Chondrocyte (in vitro differentiated cells): ENCODE results near the gene KERA. TPM values are rescaled to one million over a fixed set of nuclear protein-coding genes. Genes with fewer than 3 reads are reported as not detected.
A peak's percentile ranks its signal among the peaks of the same experiment; 100 is the strongest.

Source experiments
- DNase-seq: peaks from one replicate; pipeline ENCODE4 v3.0.0; 2021; ENCODE audit warnings: mixed read lengths, low spot score
- H3K27ac Mint-ChIP-seq: one replicate; pipeline ENCODE4 v1.8.0; 2021; ENCODE audit warnings: mild to moderate bottlenecking, moderate library complexity, mixed read lengths; ENCODE audit not compliant: unreplicated experiment
- H3K27me3 Mint-ChIP-seq: 2 replicates; pipeline ENCODE4 v1.8.0; 2021; ENCODE audit warnings: low read depth, mixed read lengths
- H3K36me3 Mint-ChIP-seq: 2 replicates; pipeline ENCODE4 v1.8.0; 2021; ENCODE audit warnings: low read depth, mixed read lengths
- H3K4me1 Mint-ChIP-seq: 2 replicates; pipeline ENCODE4 v1.8.0; 2021; ENCODE audit warnings: low read depth, mild to moderate bottlenecking, mixed read lengths
- H3K4me3 Mint-ChIP-seq: one replicate; pipeline ENCODE4 v1.8.0; 2021; ENCODE audit warnings: mild to moderate bottlenecking, moderate library complexity, mixed read lengths; ENCODE audit not compliant: unreplicated experiment
- H3K9me3 Mint-ChIP-seq: 2 replicates; pipeline ENCODE4 v1.8.0; 2021; ENCODE audit warnings: low read depth, mixed read lengths
- total RNA-seq: library from RNA; stranded (reverse); gene quantifications from 3 replicates; pipeline ENCODE4 v1.2.1, GENCODE V29; 2021
- TF ChIP-seq, protein P1 (sequence below): fragments of 200-600 bp; sonication (generic); IDR thresholded peaks from 2 replicates; pipeline ENCODE4 v1.5.0; 2021; ENCODE audit warnings: antibody characterized with exemption, mild to moderate bottlenecking, moderate library complexity

KERA gene
- total RNA-seq, 1 donor from 2014 or later: not detected

DNA sequence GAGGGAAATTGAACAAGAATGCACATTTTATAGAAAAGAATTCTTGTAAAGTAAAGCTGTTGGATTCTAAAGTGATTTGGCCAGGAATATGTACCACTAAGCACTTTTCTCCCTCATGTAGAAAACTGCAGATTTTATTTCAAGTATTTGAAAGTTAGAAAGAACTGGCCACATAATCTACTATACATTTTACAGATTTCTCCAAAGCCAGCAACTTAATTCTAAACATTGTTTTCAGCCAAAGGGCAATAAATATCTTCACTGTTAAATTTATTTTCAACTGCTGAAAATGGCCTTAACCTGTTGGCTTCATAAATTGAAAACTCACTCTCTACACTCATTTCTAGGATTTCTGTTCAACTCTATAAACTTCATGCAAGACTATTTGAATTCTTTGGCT, 15.6 kb upstream of the KERA start:
- H3K9me3 Mint-ChIP-seq: no peaks in the 10 kb centered on the region
- peaks cover 27% of the 10 kb centered on the region for H3K4me1 Mint-ChIP-seq
- no peak overlapping the region for H3K4me3 Mint-ChIP-seq
- H3K27ac Mint-ChIP-seq: peak overlapping the region; percentile 82
- H3K27me3 Mint-ChIP-seq: no peaks in the 10 kb centered on the region
- no peak for DNase-seq
- no peaks in the 10 kb centered on the region for H3K36me3 Mint-ChIP-seq
- TF ChIP-seq, protein P1, sequence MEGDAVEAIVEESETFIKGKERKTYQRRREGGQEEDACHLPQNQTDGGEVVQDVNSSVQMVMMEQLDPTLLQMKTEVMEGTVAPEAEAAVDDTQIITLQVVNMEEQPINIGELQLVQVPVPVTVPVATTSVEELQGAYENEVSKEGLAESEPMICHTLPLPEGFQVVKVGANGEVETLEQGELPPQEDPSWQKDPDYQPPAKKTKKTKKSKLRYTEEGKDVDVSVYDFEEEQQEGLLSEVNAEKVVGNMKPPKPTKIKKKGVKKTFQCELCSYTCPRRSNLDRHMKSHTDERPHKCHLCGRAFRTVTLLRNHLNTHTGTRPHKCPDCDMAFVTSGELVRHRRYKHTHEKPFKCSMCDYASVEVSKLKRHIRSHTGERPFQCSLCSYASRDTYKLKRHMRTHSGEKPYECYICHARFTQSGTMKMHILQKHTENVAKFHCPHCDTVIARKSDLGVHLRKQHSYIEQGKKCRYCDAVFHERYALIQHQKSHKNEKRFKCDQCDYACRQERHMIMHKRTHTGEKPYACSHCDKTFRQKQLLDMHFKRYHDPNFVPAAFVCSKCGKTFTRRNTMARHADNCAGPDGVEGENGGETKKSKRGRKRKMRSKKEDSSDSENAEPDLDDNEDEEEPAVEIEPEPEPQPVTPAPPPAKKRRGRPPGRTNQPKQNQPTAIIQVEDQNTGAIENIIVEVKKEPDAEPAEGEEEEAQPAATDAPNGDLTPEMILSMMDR: no peak

GRCh38 chr12:91072931-91073330, 15.1 kb upstream of the KERA start:
- DNase-seq: no peak
- H3K36me3 Mint-ChIP-seq: no peaks in the 10 kb centered on the region
- H3K4me3 Mint-ChIP-seq: no peak overlapping the region
- H3K9me3 Mint-ChIP-seq: no peaks in the 10 kb centered on the region
- H3K27me3 Mint-ChIP-seq: no peaks in the 10 kb centered on the region
- peaks cover 27% of the 10 kb centered on the region for H3K4me1 Mint-ChIP-seq
- no peak overlapping the region for H3K27ac Mint-ChIP-seq
- TF ChIP-seq, protein P1: no peak

GRCh38 chr12:91070936-91071335, 13.1 kb upstream of the KERA start:
- H3K27me3 Mint-ChIP-seq: no peaks in the 10 kb centered on the region
- H3K9me3 Mint-ChIP-seq: no peaks in the 10 kb centered on the region
- no peak overlapping the region for H3K4me3 Mint-ChIP-seq
- H3K27ac Mint-ChIP-seq: no peak overlapping the region
- peaks cover 27% of the 10 kb centered on the region for H3K4me1 Mint-ChIP-seq
- no peak for DNase-seq
- TF ChIP-seq, protein P1: no peak
- H3K36me3 Mint-ChIP-seq: no peaks in the 10 kb centered on the region

- Mint-ChIP-seq H3K4me1 (no peaks in the 10 kb centered on the region), H3K9me3 (no peaks in the 10 kb centered on the region), H3K4me3 (no peak overlapping the region), H3K27ac (no peak overlapping the region), H3K36me3 (no peaks in the 10 kb centered on the region), H3K27me3 (no peaks in the 10 kb centered on the region)
- TF ChIP-seq, protein P1: no peak
- no peak for DNase-seq
Observed at GRCh38 chr12:91065396-91065795, 7.6 kb upstream of the KERA start.

DNA sequence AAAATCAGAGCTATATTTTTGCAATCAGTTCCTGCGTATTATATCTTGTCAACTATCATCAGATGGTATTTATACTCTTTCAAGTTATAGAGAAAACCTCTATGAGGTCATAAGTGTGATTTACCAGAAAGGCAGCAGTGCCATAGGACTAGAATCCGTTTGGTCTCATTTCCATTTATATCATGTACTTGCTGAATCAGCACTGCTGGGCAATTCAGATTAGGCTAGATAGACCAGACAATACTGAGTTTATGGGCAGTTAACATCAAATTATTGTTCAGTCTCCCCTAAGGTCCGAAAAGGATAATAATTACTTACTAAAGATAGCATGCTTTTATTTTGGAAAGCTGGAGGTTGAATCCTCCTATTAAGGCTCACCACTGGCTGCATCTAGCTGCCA, 6.8 kb upstream of the KERA start:
- H3K36me3 Mint-ChIP-seq: no peaks in the 10 kb centered on the region
- H3K4me1 Mint-ChIP-seq: no peaks in the 10 kb centered on the region
- no peak overlapping the region for H3K27ac Mint-ChIP-seq
- no peaks in the 10 kb centered on the region for H3K9me3 Mint-ChIP-seq
- TF ChIP-seq, protein P1: no peak
- no peak for DNase-seq
- no peak overlapping the region for H3K4me3 Mint-ChIP-seq
- no peaks in the 10 kb centered on the region for H3K27me3 Mint-ChIP-seq
